Activated B cell treated with CpG ODN at 0.5 μM for 24 hours (primary cell): ENCODE results near the gene LCN12. TPM values are rescaled to one million over a fixed set of nuclear protein-coding genes. Genes with fewer than 3 reads are reported as not detected.

ENCODE experiments used
- ATAC-seq: fragments of 200-7000 bp; cut with Tn5 transposase; one replicate; pipeline ENCODE4 v1.10.0; 2021; ENCODE audit warnings: low read depth, mild to moderate bottlenecking, moderate library complexity
- CTCF ChIA-PET: fragments of 350-600 bp; sonication (Branson Sonifier 250); formaldehyde crosslinking; loops from one replicate; lab custom pipeline; 2021; ENCODE audit warnings: antibody characterized with exemption; lab: Charles Lee
- POLR2A ChIA-PET: fragments of 350-600 bp; sonication (Branson Sonifier 250); formaldehyde crosslinking; loops from one replicate; lab custom pipeline; 2021; ENCODE audit warnings: antibody characterized with exemption; lab: Charles Lee
- DNase-seq: peaks from one replicate; pipeline ENCODE4 v3.0.0; 2022
- H3K27ac Mint-ChIP-seq: one replicate; pipeline ENCODE4 v1.8.0; 2020; ENCODE audit warnings: mixed read lengths
- H3K27me3 Mint-ChIP-seq: one replicate; pipeline ENCODE4 v1.8.0; 2021; ENCODE audit warnings: mixed read lengths
- H3K36me3 Mint-ChIP-seq: one replicate; pipeline ENCODE4 v1.8.0; 2021; ENCODE audit warnings: low read depth, mixed read lengths
- H3K4me1 Mint-ChIP-seq: one replicate; pipeline ENCODE4 v1.8.0; 2021; ENCODE audit warnings: mixed read lengths
- H3K4me3 Mint-ChIP-seq: one replicate; pipeline ENCODE4 v1.8.0; 2020; ENCODE audit warnings: mild to moderate bottlenecking, mixed read lengths
- H3K9me3 Mint-ChIP-seq: one replicate; pipeline ENCODE4 v1.8.0; 2020; ENCODE audit warnings: mixed read lengths
- intact Hi-C: fragments of 100-400 bp; cut with micrococcal nuclease; formaldehyde crosslinking; loops from one replicate; pipeline ENCODE4 v1.15.1; 2024
- total RNA-seq: library from RNA; stranded (reverse); gene quantifications from 2 replicates; pipeline ENCODE4 v1.2.3, GENCODE V29; 2022
- TF ChIP-seq, protein P1 (sequence below): fragments of 200-600 bp; IDR thresholded peaks from one replicate; pipeline ENCODE4 v1.8.0; 2022; ENCODE audit warnings: antibody characterized with exemption, mild to moderate bottlenecking

The LCN12 gene
- total RNA-seq, 1 donor from 2014 or later: 2.4 TPM

DNA sequence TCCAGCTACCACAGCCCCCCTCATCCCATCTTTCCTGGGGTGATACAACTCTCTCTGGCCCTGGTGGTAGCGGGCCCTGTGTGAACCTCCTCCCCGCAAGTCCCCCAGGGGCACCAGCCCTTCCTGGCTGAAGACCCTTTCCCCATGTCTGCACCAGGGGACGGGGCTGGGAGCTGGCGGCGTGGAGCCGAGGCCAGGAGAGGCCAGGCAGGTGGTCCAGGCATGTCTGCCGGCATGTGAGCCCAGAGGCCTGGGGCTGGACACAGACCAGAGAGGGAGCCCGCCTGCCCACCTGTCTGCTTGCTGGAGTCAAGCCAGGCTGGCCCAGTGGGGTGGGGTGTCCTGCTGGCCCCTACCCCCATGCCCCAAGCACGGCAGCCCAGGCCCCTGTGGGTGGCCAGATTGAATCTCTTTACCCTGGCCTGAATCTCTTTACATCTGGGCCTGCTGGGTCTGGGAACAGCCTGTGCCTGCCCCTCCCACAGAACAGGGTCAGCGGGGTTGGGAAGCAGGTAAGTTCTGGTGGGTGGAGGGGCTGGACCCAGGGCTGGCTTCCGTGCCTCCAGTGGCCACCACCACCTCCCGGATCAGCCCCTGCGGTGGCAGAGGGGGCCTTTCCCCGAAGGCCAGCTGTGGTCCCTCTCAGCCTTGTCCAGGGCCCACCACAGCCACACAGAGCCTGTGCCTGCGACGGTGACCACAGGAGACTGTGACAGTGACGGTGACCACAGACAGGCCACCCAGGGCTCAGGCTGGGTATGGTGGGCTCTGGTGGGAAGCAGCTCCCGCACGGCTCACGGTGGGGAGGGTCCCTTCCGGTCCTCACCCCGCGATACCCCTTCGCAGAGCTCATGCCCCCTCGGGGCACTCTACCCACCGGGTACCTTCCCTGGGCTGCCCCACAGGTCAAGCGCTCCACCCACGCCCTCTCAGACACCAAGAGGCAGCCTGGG, 7.1 kb downstream of the LCN12 start:
- H3K9me3 Mint-ChIP-seq: no peaks in the 10 kb centered on the region
- no peak overlapping the region for H3K4me3 Mint-ChIP-seq
- ChIA-PET POLR2A (no interaction called here), CTCF (no interaction called here)
- peaks cover 2% of the 10 kb centered on the region for H3K27me3 Mint-ChIP-seq
- ATAC-seq (no peak), DNase-seq (no peak)
- H3K4me1 Mint-ChIP-seq: no peaks in the 10 kb centered on the region
- intact Hi-C loops: no loop called here
- no peaks in the 10 kb centered on the region for H3K36me3 Mint-ChIP-seq
- TF ChIP-seq, protein P1, sequence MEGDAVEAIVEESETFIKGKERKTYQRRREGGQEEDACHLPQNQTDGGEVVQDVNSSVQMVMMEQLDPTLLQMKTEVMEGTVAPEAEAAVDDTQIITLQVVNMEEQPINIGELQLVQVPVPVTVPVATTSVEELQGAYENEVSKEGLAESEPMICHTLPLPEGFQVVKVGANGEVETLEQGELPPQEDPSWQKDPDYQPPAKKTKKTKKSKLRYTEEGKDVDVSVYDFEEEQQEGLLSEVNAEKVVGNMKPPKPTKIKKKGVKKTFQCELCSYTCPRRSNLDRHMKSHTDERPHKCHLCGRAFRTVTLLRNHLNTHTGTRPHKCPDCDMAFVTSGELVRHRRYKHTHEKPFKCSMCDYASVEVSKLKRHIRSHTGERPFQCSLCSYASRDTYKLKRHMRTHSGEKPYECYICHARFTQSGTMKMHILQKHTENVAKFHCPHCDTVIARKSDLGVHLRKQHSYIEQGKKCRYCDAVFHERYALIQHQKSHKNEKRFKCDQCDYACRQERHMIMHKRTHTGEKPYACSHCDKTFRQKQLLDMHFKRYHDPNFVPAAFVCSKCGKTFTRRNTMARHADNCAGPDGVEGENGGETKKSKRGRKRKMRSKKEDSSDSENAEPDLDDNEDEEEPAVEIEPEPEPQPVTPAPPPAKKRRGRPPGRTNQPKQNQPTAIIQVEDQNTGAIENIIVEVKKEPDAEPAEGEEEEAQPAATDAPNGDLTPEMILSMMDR: no peak
- no peak overlapping the region for H3K27ac Mint-ChIP-seq

DNA sequence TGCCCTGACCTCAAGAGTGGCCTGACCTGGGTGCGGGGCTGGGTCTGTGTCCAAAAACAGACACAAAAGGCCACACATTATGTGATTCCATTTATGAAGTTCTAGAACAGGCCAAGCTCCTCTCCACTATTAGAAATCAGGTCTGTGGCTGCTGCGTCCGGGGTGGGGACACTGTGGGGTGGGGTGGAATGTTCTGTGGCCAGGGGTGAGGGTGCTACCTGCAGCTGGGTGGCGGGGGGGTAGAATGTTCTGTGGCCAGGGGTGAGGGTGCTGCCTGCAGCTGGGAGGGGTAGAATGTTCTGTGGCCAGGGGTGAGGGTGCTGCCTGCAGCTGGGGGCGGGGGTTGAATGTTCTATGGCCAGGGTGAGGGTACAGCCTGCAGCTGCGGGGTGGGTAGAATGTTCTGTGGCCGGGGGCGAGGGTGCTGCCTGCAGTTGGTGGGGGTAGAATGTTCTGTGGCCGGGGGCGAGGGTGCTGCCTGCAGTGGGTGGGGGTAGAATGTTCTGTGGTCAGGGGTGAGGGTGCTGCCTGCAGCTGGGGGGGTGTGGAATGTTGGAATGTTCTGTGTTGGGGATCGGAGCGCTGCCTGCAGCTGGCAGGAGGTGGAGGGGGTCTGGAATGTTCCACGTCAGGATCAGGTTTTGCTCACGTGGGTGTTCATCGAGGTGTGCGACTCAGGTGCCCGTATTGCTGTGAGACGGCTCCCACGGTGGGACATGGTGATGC, 8.3 kb downstream of the LCN12 start:
- intact Hi-C loops: no loop called here
- H3K27ac Mint-ChIP-seq: no peak overlapping the region
- H3K9me3 Mint-ChIP-seq: no peaks in the 10 kb centered on the region
- no peaks in the 10 kb centered on the region for H3K36me3 Mint-ChIP-seq
- DNase-seq (no peak), ATAC-seq (no peak)
- POLR2A ChIA-PET: no interaction called here
- TF ChIP-seq, protein P1: no peak
- H3K4me3 Mint-ChIP-seq: no peak overlapping the region
- CTCF ChIA-PET: no interaction called here
- no peaks in the 10 kb centered on the region for H3K4me1 Mint-ChIP-seq
- H3K27me3 Mint-ChIP-seq: peaks cover 4% of the 10 kb centered on the region

DNA sequence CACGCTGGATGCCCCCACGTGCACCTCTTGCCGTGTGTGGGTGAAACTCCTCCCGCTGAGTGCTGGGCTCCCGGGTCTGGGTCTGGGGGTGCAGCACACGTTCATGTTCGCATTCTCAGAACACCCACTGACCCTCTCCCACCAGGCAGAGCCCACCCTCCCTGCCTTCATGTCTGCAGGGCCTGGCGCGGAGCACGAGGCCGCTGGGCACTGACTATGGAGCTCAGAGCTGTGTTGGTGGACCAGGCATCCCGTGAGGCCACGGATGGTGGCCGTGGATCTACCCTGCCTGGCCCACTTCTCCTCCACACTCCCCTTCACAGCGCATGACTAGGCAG, 8.8 kb downstream of the LCN12 start:
- Mint-ChIP-seq H3K27ac (no peak overlapping the region), H3K4me1 (peaks cover 4% of the 10 kb centered on the region), H3K4me3 (no peak overlapping the region), H3K27me3 (peaks cover 7% of the 10 kb centered on the region), H3K36me3 (no peaks in the 10 kb centered on the region), H3K9me3 (no peaks in the 10 kb centered on the region)
- intact Hi-C loops: no loop called here
- ATAC-seq: no peak
- CTCF ChIA-PET: no interaction called here
- POLR2A ChIA-PET: no interaction called here
- TF ChIP-seq, protein P1: no peak
- DNase-seq: no peak

DNA sequence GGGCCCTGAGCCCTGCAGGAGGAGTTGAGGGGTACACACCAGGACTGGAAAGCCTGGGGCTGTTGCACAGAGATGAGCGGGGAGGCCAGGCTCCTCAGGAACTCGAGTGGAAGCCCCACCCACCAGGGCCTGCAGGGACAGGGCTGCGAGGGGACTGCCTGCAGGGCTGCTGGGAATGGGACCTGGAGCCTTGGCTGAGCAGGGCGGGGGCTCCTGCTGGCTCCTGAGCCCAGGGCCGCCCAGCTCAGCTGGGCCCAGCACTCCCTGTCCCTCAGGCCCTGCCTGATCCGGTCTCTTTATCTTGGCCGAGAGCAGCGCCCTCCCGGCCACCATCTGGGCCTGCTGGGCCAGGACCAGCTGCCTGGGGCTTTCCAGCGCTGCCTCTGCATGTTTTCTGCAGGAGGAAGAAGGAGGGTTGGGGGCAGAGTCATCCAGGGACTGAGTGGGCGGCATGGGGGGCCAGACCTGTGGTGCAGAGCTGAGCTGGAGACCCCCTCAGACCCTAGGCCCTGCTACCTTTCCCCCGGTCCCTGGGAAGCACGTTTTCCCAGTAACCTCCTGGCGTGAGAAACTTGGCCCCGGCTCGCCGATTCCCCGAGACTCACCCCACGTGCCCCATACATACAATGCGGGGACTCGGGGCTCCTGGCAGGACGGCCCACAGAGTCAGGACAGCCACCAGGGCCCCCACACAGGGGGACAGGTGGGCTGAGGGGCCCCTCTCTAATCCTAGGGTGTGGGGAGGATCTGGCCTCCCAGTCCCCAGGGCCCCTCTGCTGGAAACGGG, 9.4 kb downstream of the LCN12 start:
- TF ChIP-seq, protein P1: no peak
- CTCF ChIA-PET: no interaction called here
- ATAC-seq (no peak), DNase-seq (no peak)
- POLR2A ChIA-PET: no interaction called here
- H3K4me1 Mint-ChIP-seq: peaks cover 9% of the 10 kb centered on the region
- H3K27ac Mint-ChIP-seq: no peak overlapping the region
- H3K9me3 Mint-ChIP-seq: no peaks in the 10 kb centered on the region
- intact Hi-C loops: no loop called here
- H3K36me3 Mint-ChIP-seq: no peaks in the 10 kb centered on the region
- H3K4me3 Mint-ChIP-seq: no peak overlapping the region
- peaks cover 11% of the 10 kb centered on the region for H3K27me3 Mint-ChIP-seq
